Measurements from ENCODE around the gene AAMP.

- no peak for TF ChIP-seq CTCF (IDR thresholded peaks at IDR 0.05; ENCODE audit: extremely low read depth in 1 of 2, insufficient read depth in 1 of 2, low read depth in 1 of 2, low read length in 2 of 2)
- TF ChIP-seq POLR2A (IDR thresholded peaks at IDR 0.05; ENCODE audit: low read depth, low read length) = no peak
- no peak for TF ChIP-seq MAX (IDR thresholded peaks at IDR 0.05; ENCODE audit: insufficient read depth, insufficient read length)
Measured at GRCh38 chr2:218285604-218286003, 15.7 kb upstream of the AAMP start.

Measured in endothelial cell of umbilical vein (primary cell).